ENCODE data around the gene UPK3A.

DNA sequence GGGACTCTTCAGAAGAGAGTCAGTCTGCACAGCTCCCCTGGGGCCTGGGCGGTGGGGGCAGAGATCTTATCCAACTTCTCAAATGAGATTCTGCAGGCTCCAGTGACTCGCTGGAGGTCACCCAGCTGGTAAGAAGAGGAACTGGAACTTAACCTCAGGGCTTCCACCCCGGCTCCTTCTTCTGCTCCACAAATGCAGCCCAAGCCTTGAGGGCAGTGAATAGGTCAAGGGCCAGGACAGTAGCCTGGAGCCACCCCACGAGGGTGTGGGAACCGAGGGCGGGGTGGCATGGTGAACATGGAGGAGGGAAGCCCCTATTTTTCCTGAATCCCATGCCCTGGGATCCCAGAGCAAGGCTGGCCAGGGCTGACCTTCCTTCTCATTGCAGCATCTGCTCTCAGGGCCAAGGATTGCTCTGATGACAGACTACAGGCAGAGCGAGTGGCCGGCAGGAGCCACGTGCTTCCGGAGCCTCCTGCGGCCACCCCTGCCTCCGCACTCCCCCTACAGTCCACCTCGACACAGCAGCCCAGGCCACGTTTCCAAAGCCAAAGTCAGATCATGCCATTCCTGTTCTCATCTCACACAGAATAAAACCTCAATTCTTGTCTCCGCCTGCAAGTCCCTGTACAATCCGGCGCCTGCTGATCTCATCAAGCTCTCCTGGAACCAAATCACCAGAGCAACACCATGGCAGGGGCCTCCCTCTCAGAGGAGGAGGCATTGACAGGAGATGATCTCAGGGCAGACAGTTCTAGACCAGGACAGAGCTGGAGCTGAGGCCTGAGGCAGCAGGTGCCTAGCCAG, 21.1 kb upstream of the UPK3A start:
- no peak for TF ChIP-seq EP300 (IDR thresholded peaks at IDR 0.05)
- TF ChIP-seq, protein P1, sequence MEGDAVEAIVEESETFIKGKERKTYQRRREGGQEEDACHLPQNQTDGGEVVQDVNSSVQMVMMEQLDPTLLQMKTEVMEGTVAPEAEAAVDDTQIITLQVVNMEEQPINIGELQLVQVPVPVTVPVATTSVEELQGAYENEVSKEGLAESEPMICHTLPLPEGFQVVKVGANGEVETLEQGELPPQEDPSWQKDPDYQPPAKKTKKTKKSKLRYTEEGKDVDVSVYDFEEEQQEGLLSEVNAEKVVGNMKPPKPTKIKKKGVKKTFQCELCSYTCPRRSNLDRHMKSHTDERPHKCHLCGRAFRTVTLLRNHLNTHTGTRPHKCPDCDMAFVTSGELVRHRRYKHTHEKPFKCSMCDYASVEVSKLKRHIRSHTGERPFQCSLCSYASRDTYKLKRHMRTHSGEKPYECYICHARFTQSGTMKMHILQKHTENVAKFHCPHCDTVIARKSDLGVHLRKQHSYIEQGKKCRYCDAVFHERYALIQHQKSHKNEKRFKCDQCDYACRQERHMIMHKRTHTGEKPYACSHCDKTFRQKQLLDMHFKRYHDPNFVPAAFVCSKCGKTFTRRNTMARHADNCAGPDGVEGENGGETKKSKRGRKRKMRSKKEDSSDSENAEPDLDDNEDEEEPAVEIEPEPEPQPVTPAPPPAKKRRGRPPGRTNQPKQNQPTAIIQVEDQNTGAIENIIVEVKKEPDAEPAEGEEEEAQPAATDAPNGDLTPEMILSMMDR (IDR thresholded peaks at IDR 0.05), result peak in 3 of 4 experiments; percentile 63 to 86 (median 78)
- no peak for TF ChIP-seq POLR2A (IDR thresholded peaks at IDR 0.05)

All from gastroesophageal sphincter (tissue), 3 donors.